CD4-positive, alpha-beta T cell (primary cell): ENCODE data around the gene MDM4. TPM values are rescaled to one million over a fixed set of nuclear protein-coding genes. Genes with fewer than 3 reads are reported as not detected.
A peak's percentile ranks its signal among the peaks of the same experiment; 100 is the strongest.

Source experiments
- ATAC-seq: fragments of 200-7000 bp; cut with Tn5 transposase; one replicate; pipeline ENCODE4 v1.10.0; 2022; ENCODE audit warnings: mild to moderate bottlenecking; ENCODE audit not compliant: poor library complexity
- CTCF ChIA-PET: fragments of 350-600 bp; sonication (Branson Sonifier 250); formaldehyde crosslinking; loops from one replicate; lab custom pipeline; 2021; ENCODE audit warnings: antibody characterized with exemption, inconsistent platforms; lab: Charles Lee
- POLR2A ChIA-PET: fragments of 350-600 bp; sonication (Branson Sonifier 250); formaldehyde crosslinking; loops from one replicate; lab custom pipeline; 2021; ENCODE audit warnings: antibody characterized with exemption, inconsistent platforms; lab: Charles Lee
- DNase-seq, 14 experiments: peaks; one replicate each; pipeline ENCODE4 v3.0.0-alpha.2; 2013 to 2020; ENCODE audit warnings: mixed read lengths in 2 of 14
- H3K27ac ChIP-seq, 2 donors: one replicate each; pipeline versions ENCODE4 v1.5.1 to v1.7.0; 2013; ENCODE audit warnings: low read length in 2 of 2, low read depth in 1 of 2, mild to moderate bottlenecking in 1 of 2
- H3K27me3 ChIP-seq, 2 experiments: 1 replicate in 1 of 2; 2 replicates in 1 of 2; pipeline versions ENCODE4 v1.6.1 to v1.7.0; 2013; ENCODE audit warnings: low read length in 2 of 2, control low read depth in 1 of 2, mild to moderate bottlenecking in 1 of 2, moderate library complexity in 1 of 2; ENCODE audit not compliant: insufficient read depth in 2 of 2, control insufficient read depth in 1 of 2
- H3K36me3 ChIP-seq: one replicate; pipeline ENCODE4 v1.6.1; 2013; ENCODE audit warnings: low read length, control low read depth; ENCODE audit not compliant: insufficient read depth
- H3K4me1 ChIP-seq: one replicate; pipeline ENCODE4 v1.6.1; 2013; ENCODE audit warnings: low read length, control low read depth; ENCODE audit not compliant: insufficient read depth
- H3K4me3 ChIP-seq: one replicate; pipeline ENCODE4 v1.5.1; 2013; ENCODE audit warnings: mild to moderate bottlenecking, low read length, moderate library complexity
- H3K9me3 ChIP-seq, 2 experiments: 1 replicate in 1 of 2; 2 replicates in 1 of 2; pipeline versions ENCODE4 v1.6.1 to v1.7.0; 2013; ENCODE audit warnings: low read length in 2 of 2, mild to moderate bottlenecking in 2 of 2, control low read depth in 1 of 2, moderate library complexity in 1 of 2; ENCODE audit not compliant: control insufficient read depth in 1 of 2, insufficient read depth in 1 of 2
- H3K27ac Mint-ChIP-seq: one replicate; pipeline ENCODE4 v1.8.0; 2020; ENCODE audit warnings: mixed read lengths
- H3K27me3 Mint-ChIP-seq: one replicate; pipeline ENCODE4 v1.8.0; 2021; ENCODE audit warnings: mixed read lengths
- H3K36me3 Mint-ChIP-seq: one replicate; pipeline ENCODE4 v1.8.0; 2021; ENCODE audit warnings: low read depth, mixed read lengths
- H3K4me1 Mint-ChIP-seq: one replicate; pipeline ENCODE4 v1.8.0; 2021; ENCODE audit warnings: low read depth, mixed read lengths
- H3K4me3 Mint-ChIP-seq: one replicate; pipeline ENCODE4 v1.8.0; 2020; ENCODE audit warnings: mild to moderate bottlenecking, mixed read lengths
- H3K9me3 Mint-ChIP-seq: one replicate; pipeline ENCODE4 v1.8.0; 2020; ENCODE audit warnings: mixed read lengths
- CTCF ChIP-seq: fragments of 200-600 bp; IDR thresholded peaks from one replicate; pipeline ENCODE4 v1.8.0; 2022; ENCODE audit warnings: antibody characterized with exemption, mild to moderate bottlenecking
- intact Hi-C, 2 experiments: fragments of 100-400 bp; cut with DNase I in 1 of 2; cut with micrococcal nuclease in 1 of 2; formaldehyde crosslinking; loops; one replicate each; pipeline versions ENCODE4 v1.15.1 to v1.9.0; 2023 to 2025; cut with DNase I, micrococcal nuclease
- total RNA-seq, 174 experiments: library from RNA in 2 of 174; stranded (reverse) in 2 of 174; gene quantifications; one replicate each; pipeline ENCODE4 v1.2.3 and lab custom pipeline; 2021 to 2026

Gene MDM4
- total RNA-seq, 2 experiments from 2014 or later: 260 to 266 TPM

DNA sequence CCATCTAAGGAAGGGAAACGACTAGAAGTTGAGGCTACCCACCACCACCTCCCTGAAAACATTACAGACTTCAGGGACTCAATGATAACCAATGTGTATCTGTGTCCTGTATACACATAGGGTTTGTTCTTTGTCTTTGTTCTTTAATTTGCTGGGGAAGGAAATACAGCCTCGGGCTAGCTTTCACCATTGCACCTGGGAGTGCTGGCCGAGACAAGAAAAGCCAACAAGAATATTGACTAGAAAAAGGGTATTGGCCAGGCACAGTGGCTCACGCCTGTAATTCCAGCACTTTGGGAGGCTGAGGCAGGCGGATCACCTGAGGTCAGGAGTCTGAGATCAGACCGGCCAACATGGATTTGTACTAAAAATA lies 50.4 kb downstream of the MDM4 start:
- Mint-ChIP-seq H3K27ac (peak overlapping the region; percentile 80), H3K36me3 (peaks cover 67% of the 10 kb centered on the region), H3K27me3 (no peaks in the 10 kb centered on the region), H3K9me3 (no peaks in the 10 kb centered on the region), H3K4me1 (peaks cover 51% of the 10 kb centered on the region), H3K4me3 (no peak overlapping the region)
- intact Hi-C loops: loop anchor here (1.0 to 5.0 kb wide), 4 partner anchors 197 to 496 kb away; no protein-coding TSS in a partner anchor
- TF ChIP-seq CTCF: no peak
- ChIA-PET CTCF (interaction anchor here (0.9 to 1.9 kb wide), 9 partner anchors 8 to 241 kb away, joined by 3 to 13 read pairs (median 4); no protein-coding TSS in a partner anchor), POLR2A (interaction anchor here (1.3 to 1.9 kb wide), 3 partner anchors 10 to 60 kb away, joined by 3 to 15 read pairs (median 6); partner anchors contain the start of gene MDM4)
- ATAC-seq (no peak), DNase-seq (no peak)
- Histone ChIP-seq H3K9me3 (no peaks in the 10 kb centered on the region), H3K4me3 (no peak overlapping the region), H3K27me3 (no peaks in the 10 kb centered on the region), H3K4me1 (peaks cover 37% of the 10 kb centered on the region), H3K27ac (no peak overlapping the region), H3K36me3 (peaks cover 21% of the 10 kb centered on the region)

DNA sequence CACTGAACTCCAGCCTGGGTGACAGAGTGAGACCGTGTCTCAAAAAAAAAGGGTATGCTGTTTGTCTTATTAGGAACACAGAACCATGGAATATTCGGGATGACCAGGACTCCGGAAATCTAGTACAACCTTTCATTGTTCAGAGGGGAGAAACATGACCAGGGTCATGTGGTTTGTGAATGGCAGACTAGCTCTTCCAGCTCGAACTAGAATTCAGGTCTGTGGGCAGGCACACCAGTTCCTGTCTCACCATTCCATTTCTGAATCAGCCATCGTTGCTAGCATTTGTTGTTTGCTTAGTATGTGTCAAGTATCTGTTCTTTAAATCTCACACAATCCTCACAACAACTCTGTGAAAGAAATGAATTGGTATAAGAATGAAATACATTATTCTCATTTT lies 50.9 kb downstream of the MDM4 start:
- Mint-ChIP-seq H3K4me3 (no peak overlapping the region), H3K9me3 (no peaks in the 10 kb centered on the region), H3K27ac (no peak overlapping the region), H3K4me1 (peaks cover 46% of the 10 kb centered on the region), H3K36me3 (peaks cover 65% of the 10 kb centered on the region), H3K27me3 (no peaks in the 10 kb centered on the region)
- Histone ChIP-seq H3K27me3 (no peaks in the 10 kb centered on the region), H3K36me3 (peaks cover 22% of the 10 kb centered on the region), H3K27ac (no peak overlapping the region), H3K9me3 (no peaks in the 10 kb centered on the region), H3K4me1 (peaks cover 37% of the 10 kb centered on the region), H3K4me3 (no peak overlapping the region)
- TF ChIP-seq CTCF: no peak
- POLR2A ChIA-PET: interaction anchor here (1.4 kb wide), 1 partner anchor 61 kb away, joined by 3 read pairs; no protein-coding TSS in a partner anchor
- no peak for DNase-seq
- intact Hi-C loops: loop anchor here (2.0 to 5.0 kb wide), 2 partner anchors 240 to 495 kb away; no protein-coding TSS in a partner anchor
- CTCF ChIA-PET: interaction anchor here (0.9 to 1.0 kb wide), 2 partner anchors 54 to 196 kb away, joined by 4 to 5 read pairs; no protein-coding TSS in a partner anchor
- ATAC-seq: no peak

- Histone ChIP-seq H3K4me1 (peaks cover 21% of the 10 kb centered on the region), H3K9me3 (no peaks in the 10 kb centered on the region), H3K27ac (no peak overlapping the region), H3K27me3 (no peaks in the 10 kb centered on the region), H3K4me3 (no peak overlapping the region), H3K36me3 (peaks cover 27% of the 10 kb centered on the region)
- Mint-ChIP-seq H3K27ac (no peak overlapping the region), H3K9me3 (no peaks in the 10 kb centered on the region), H3K4me1 (peaks cover 33% of the 10 kb centered on the region), H3K36me3 (peaks cover 73% of the 10 kb centered on the region), H3K4me3 (no peak overlapping the region), H3K27me3 (no peaks in the 10 kb centered on the region)
- CTCF ChIA-PET: no interaction called here
- no peak for TF ChIP-seq CTCF
- DNase-seq (no peak), ATAC-seq (no peak)
- intact Hi-C loops: loop anchor here in 1 of 2 experiments (5.0 kb wide), 1 partner anchor 494 kb away; no protein-coding TSS in a partner anchor
- POLR2A ChIA-PET: no interaction called here
Observed at GRCh38 chr1:204568576-204569315, 52.5 kb downstream of the MDM4 start.
